Right forelimb (tissue), 1 donor: ENCODE data around the gene PLIN4.

Source experiments
- DNase-seq: peaks from one replicate; pipeline ENCODE4 v3.0.0-alpha.2; 2018

PLIN4 gene

DNA sequence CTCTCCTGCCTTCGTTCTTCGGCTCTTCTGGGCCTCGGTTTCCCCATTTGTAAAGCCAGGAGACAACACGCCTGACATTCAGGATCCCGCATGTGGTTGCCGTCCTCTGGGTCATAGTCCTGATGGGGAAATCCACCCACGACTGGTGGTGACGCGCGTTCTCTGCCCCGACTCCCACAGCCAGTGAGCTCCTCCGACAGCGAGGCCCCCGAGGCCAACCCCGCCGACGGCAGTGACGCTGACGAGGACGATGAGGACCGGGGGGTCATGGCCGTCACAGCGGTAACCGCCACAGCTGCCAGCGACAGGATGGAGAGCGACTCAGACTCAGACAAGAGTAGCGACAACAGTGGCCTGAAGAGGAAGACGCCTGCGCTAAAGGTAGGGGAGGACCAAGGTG is 29.8 kb downstream of the PLIN4 start:
- no peak for DNase-seq

DNA sequence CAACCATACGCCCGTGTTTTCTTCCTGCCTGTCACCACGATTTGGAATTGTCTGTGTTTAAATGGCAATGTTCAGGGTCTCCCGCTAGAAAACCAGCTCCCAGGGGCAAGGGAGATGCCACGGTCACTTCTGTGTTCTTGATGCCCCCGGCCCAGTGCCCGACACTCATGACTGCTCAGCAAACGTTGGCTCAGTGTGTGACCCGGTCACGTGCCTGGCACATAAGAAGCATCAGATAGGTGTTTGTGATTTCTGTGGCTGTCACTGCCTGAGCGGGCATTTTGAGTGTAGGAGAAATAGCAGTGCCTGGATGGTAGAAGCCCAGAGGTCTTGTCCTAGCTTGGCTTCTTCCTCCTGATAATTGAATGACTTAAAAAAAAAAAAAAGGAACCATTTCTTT is 30.7 kb downstream of the PLIN4 start:
- DNase-seq, result no peak

DNA sequence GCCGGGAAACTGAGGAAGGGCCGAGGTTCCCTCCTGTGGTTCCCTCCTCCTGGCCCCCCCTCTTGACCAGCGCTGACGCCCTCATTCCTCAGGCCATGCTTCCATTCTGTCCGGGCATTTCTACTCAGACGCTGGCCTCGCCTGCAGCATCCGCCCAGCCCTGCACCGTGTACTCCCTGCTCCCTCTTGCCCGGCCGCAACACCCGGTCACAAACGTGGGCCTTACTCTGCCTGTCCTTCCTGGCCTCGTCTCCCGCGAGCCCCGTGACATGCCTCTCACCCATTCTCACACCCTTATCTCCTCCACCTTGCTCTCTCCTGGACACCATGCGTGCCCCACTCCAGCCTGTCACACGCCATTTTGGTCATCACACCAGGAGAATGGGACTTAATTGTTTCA is 34.9 kb downstream of the PLIN4 start:
- no peak for DNase-seq

DNA sequence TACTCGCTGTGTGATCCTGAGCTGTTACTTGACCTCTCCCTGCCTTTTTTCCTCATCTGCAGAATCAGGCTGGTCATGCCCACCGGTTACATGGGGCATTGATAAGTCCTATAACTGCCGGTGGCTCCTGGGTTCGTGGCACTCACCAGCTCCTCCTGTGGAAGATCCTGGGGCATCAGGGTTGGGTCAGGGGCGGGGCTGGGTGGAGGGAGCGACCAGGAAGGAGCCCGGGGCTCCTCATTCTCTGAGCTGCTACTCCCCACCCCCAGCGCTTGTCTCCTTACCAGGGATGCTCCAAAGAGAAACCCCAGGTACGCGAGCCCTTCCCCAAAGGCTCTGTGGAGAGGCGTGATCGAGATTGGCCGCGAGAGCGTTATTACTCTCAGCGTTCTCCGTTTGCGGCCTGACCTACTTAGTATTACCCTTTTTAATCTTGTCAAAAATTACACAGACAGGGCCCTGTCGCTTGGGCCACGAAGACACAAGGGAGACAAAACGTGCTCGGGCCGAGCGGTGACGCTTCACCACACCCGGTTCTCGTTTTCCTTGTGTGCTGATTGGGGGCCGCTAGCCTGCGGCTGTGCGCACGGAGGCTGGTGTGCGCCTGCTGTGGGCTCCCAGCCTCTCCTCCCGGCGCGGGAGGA is 35.4 kb downstream of the PLIN4 start:
- DNase-seq, result no peak

DNA sequence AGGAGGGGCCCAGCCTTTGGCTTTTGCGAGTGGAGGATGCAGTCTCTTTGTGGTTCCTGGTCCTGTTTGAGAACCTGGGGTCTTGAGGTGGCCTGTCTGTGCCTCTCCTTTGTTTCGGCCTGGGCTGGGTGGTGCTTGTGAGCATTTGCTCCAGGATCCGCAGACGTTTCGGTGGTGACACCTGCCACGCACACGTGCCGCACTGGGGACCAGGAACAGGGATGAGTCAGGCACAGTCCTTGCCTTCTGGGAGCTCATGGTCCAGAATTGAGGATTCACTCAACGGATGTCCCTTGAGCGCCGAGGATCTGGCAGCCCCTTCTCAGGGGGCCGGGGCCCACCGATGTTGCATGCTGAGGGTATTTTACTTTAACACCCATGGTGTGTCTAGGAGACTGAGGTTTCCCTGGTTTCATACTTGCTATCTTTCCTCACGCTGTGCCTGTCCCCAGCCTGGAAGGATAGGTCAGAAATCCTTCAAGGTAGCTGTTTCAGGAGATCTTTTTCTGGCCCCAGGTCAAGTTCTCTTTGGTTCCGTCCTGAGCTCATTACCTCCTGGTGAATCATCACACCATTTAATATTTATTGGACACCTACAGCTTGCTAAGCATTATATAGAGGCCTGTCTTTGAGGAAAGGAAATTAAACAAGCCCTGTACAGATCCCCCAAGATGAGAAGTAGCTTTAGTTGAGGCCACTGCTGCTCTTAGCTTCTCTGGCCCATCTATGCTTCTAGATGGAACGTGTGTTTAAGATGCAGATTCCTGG is 41.1 kb downstream of the PLIN4 start:
- no peak for DNase-seq

DNA sequence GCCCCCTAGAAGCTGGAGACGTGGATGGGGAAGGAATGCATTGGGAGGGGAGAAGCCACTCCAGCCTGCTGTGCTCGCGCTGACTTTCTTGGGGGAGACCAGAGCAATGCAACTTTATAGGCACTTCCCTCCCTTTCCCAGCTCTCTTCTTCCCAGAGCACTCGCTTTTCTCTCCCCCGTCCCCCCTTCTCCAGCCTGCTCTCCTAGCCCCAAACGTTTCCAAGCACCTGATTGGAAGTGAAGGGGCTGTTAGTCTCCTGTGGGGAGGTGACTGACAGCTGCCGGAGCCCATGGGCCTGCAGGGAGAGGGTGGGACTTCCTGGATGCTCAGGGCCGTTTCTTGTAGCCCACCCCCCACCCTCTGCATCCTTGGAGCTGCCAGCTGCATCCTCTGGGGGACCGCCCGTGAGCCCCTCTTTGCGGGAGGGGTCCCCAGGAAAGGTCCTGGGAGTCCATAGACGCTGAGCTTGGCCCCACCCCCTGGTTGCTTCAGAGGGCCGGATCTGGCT is 43.7 kb downstream of the PLIN4 start:
- DNase-seq, result peak; percentile 68

DNA sequence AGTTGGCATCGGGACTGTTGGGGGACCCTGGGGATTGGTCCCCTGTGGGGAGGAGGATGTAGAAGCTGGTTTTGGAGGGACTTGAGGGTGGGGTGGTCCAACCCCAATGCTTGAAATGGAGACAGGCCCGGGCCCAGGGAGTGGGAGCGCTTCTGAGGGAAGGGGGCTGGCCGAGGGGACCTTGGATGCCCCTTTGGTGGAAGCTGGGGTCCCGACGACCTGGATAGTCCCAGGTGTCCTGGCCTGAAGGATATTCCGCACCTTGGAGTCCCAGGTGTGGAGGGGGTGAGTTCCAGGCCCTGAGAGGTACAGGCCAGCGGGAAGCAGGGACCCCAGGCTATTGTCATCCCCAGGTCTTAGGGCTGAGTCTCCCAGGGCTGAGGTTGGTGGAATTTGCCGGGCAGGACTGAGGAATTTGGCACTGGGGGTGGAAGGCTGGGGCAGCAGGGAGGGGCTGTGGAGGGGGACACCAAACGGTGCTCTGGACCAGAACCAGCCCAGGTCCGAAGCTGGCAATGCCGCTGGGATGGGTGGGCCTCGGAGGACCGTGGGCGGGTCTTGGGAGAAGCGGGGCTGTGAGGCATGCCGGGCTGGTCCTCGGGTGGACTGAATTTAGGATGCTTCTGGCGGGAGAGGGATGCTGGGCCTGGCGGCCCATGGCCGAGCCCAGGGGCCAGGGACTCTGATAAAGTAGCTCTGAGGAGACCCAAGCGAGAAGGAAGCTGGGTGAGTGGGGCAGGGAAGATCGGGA is 44.3 kb downstream of the PLIN4 start:
- no peak for DNase-seq

DNA sequence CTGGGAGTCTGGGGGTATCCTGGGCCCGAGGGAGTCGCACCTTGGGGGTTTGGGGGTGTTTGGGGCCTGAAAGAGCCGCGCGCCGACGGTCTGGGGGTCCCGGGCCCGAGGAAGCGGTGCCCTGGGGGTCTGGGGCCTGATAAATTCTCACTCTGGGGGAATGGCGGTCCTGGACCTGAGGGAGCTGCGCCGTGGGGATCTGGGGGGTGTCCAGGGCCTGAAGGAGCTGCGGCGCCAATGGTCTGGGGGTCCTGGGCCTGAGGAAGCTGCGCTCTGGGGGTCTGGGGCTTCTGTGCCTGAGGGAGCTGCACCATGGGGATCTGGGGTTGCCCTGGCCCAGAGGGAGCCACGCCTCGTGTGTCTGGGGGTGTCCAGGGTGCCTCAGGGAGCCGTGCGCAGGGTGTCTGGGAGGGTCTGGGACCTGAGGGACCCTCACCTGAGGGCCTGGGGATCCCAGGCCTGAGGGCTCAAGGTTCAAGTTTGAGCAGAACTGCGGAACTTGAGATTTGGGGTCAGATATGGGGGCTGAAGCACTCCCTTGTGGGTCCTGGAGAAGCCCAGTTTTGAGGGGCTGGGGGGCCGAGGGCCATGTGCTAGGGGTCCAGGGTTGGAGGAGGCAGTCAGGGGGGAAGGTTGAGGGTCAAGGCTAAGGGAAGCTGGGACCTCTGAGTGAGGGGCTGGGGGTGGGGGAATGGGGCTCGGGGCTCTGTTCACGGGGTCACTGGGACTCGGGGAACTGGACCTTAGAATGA is 45.1 kb downstream of the PLIN4 start:
- DNase-seq, result no peak

DNA sequence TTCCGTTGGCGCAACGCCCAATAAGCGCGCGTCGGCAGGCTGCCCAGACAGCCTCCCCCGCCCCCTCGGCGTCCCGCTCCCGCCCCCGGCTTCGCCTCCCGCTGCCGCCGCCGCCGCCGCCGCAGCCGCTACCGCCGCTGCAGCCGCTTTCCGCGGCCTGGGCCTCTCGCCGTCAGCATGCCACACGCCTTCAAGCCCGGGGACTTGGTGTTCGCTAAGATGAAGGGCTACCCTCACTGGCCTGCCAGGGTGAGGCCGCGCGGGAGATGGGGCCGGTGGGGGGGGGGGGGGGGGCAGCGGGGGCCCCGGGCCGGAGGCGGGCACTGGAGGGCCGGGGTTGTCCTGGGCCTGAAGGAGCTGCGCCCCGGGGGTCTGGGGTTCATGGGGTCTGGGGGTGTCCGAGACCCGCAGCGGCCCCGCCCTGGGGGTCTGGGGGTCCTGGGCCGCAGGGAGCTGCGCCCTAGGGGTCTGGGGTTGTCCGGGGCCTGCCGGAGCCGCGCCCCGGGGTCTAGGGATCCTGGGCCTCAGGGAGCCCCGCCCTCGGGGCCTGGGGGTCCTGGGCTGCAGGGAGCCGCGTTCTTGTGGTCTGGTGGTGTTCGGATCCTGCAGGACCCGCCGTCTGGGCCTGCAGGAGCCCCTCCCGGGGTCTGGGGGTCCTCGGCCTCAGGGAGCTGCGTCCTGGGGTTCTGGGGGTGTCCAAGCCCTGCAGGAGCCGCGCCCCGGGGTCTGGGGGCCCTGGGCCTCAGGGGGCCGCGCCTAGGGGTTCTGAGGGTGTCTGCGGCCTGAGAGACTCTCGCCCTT is 45.9 kb downstream of the PLIN4 start, which contains the start of gene HDGFL2:
TSS of gene HDGFL2 (plus strand) at position 124 of the 801 bp plus-strand sequence. CDS start at position 178, 54 bp downstream.
- DNase-seq, result no peak

DNA sequence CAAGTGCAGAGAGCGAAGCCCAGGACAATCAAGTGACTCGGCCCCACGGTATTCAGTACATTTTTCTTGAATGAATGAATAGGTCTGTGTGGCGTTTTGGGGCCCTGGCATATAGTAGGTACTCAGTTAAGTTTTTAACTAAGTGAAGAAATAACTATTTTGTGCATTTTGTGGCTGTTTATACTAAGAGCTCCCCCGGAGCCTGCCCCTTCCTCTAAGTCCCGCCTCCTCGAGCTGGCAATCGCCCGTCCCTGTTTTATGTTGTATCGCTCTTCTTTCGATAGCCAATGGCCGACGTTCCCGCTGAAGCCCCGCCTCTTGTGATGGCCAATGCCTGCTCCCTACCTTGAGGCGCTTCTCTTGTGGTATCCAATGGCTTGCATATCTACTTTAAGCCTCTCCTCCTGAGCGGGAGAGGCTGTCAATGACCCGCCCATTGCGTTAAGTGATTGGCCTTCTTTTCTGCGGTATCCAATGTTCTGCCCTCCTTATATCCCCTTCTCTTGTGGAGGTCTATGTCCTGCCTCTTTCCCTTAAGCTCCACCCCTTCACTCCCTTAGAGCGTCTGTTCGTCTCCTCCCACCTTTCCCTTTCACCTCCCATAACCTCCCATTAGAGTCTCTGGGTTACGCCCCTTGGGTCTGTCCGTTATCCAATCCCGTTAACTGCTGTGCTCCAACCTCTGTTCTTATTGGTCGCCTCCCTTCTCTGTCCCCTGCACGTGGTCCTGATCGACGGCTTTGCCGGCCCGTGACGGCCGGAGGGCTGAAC is 46.7 kb downstream of the PLIN4 start:
- DNase-seq, result peak; percentile 98

DNA sequence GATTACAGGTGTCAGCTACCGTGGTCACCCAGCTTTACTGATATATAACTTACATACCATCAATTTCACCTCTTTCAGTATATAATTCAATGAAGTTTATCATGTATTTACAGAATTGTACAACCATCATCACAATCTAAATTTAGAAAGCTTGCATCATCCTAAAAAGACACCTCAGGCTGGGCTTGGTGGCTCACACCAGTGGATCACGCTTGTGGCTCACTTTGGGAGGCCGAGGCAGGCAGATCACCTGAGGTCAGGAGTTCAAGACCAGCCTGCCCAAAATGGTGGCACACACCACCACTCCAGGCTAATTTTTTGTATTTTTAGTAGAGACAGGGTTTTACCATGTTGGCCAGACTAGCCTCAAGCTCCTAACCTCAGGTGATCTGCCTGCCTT is 50.5 kb downstream of the PLIN4 start:
- no peak for DNase-seq

DNA sequence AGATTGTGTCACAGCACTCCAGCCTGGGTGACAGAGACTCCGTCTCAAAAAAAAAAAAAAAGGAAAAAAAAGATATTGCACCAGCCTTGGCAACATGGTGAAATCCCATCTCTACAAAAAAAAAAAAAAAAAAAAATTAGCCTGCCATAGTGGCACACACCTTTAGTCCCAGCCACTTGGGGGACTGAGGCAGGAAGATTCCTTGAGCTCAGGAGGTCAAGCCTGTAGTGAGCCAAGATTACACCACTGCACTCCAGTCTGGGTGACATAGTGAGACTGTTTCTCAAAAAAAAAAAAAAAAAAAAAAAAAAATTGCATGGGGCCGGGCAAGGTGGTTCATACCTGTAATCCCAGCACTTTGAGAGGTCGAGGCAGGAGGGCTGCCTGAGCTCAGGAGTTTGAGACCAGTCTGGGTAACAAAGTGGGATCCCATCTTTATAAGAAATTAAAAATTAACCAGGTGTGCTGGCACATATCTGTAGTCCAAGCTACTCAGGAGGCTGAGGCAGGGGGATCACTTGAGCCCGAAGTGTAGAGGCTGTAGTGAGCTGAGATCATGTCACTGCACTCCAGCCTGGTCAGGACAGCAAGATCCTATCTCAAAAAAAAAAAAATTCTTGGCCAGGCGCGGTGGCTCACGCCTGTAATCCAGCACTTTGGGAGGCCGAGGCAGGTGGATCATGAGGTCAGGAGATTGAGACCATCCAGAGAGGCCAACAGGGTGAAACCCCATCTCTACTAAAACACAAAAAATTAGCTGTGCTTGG is 53.3 kb downstream of the PLIN4 start:
- DNase-seq, result no peak

DNA sequence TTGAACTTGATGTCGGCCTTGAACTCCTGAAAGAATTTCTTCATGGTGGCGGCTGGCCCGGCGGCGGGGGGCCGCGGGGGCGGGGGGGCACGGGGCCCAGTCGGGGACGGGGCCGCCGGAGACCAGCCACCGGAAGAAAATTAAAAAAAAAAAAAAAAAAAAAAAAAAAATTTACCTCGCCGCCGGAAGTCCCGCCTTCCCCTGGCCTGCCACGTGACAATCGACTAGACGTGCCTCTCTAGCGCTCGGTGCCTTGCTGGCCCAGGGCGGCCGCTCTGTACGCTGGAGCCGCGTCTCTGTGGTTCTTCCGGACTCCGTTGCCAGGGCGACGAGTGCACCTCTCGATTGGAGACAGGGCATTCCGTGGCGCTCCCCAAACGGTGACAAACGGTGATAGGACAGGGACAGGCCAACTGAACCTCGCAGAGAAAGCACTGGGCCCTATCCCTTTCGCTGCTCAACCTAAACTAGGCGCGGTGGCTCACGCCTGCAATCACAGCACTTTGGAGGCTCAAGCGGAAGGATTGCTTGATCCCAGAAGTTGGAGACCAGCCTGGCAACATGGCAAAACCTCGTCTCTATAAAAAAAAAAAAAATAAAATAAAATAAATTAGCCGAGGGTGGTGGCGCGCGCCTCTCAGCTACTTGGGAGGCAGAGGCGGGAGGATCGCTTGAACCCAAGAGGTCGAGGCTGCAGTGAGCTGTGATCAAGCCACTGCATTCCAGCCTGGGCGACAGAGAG is 60.5 kb downstream of the PLIN4 start, which contains the start of gene UBXN6:
TSS of gene UBXN6 (minus strand) at position 141 of the 742 bp plus-strand sequence. CDS start at position 44, 97 bp downstream.
- DNase-seq, result peak; percentile 98

DNA sequence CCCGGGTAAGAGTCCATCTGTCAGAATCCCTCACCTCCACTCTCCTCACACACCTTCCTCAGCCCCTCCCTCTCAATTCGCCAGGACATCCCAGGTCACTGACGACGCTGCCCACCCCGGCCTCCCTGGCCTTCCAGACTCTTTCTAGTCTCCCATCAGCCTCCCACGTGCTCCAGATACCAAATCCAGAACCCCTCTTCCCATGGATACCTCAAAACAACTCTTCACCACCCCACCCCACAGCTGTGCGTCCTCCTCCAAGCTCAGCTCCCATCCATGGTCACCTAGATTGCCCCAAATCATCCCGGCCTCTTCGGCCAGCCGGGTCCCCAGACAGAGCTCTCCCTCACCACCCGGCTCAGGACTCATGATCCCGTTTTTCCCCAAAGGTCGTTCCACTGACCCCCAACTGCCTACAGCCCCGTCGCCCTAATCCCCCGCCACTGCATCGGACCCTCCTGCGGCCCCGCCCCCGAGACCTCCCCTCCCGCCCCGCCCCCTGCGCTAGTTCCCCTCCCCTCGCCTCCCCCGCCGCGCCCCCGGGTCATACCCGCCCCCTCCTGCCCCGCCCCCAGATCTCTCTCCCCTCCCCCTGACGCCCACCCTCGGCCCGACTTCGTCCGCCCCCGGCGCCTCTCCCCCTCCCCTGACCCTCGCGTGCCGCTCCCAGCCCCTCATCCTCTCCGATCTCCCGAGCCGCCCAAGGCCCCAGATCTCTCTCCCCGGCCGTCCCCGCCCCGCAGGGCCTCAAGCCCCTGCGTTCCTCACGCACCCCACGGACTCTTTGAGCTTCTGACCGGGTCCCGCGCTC is 61.2 kb downstream of the PLIN4 start:
- peak; percentile 89 for DNase-seq

DNA sequence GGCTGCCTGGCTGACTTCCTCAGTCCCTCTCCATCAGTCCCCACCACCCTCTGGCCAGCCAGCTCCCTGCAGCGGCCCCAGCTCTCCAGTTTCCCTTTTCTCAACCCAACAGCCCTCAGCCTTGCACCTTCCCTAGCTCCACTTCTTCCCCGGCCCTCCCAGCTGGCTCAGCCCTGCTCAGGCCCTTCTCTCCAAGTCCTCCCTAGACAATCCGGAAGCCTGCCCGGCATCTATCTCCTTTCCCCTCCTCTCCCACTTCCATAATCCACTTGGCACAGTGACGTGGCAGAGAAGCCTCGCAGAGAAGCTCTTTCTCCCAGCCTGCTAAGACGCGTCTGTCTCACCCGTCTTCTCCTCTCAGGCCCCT is 61.8 kb downstream of the PLIN4 start:
- DNase-seq, result no peak

DNA sequence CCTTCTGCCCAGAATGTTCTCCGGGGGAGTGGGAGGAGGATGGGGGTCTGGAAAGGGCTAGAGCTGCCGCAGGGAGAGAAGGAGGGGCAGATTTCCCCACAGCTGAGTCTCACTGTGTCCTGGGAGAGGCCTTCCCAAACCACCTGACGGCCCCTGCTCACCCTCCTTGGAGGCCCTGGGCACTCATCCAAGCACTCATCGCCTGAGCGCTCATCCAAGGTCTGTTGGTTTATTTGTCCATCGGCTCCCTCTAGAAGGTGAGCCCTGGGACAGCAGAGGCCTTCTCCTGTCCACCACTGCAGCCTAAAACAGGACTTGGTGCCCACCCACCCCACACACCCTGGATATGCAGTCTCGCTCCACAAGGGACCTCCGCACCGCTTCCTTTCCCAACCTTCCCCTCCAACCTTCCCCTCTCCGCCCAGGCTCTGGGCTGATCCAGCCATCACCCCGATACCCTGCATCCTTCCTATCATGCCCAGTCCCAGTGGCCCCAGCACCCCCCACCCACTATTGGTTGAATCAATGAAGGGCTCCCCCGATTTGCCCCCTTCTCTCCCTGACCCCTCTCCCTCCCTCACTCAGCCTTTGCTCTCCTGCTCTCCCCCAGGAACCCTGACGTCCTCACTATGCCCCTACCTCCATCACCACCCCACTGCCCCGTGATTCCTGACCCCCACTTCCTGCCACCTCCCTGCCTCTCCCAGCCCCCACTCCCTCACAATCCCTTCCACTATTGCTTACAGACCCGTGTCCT is 62.4 kb downstream of the PLIN4 start:
- no peak for DNase-seq
